Measurements from ENCODE around the gene PLCXD3.

- TF ChIP-seq ZBTB8A (IDR thresholded peaks at IDR 0.05; ENCODE audit: partially characterized antibody): no peak
- TF ChIP-seq FOS (IDR thresholded peaks at IDR 0.05; ENCODE audit: extremely low read depth, insufficient read length): no peak
- TF ChIP-seq ZBTB7A (IDR thresholded peaks at IDR 0.05; ENCODE audit: borderline replicate concordance, control insufficient read depth, low read depth, low read length): no peak
- TF ChIP-seq TGIF2 (CRISPR knock-in tag; IDR thresholded peaks at IDR 0.05): no peak
- no peak for TF ChIP-seq FOSL1 (tag; conservative IDR thresholded peaks at IDR 0.05)
- no peak for TF ChIP-seq PURB (CRISPR knock-in tag; IDR thresholded peaks at IDR 0.05; ENCODE audit: low read depth)
- TF ChIP-seq HDAC2 (IDR thresholded peaks at IDR 0.05): no peak
Measured at GRCh38 chr5:41524174-41524573, 13.8 kb upstream of the PLCXD3 start.

Measured in K562 (cell line).